Epidermal melanocyte (primary cell): ENCODE data around the gene FOLH1.
"Not testable (repeated sequence)": the region's sequence is repeated elsewhere in the genome, so short reads cannot be mapped to it uniquely, and the experiment has no call there.

Experiments
- DNase-seq: peaks from one replicate; pipeline ENCODE4 v3.0.0; 2011; ENCODE audit warnings: low spot score; ENCODE audit not compliant: insufficient read length

The FOLH1 gene

GRCh38 chr11:49208006-49208721, at the start of gene FOLH1:
TSS of gene FOLH1 (minus strand) at chr11:49208602. CDS start at chr11:49208409, 193 bp downstream.
- no peak for DNase-seq

- not testable (repeated sequence) for DNase-seq
Measured at GRCh38 chr11:49255148-49255547, 46.7 kb upstream of the FOLH1 start.

- DNase-seq, result not testable (repeated sequence)
Measured at GRCh38 chr11:49251212-49251611, 42.8 kb upstream of the FOLH1 start.

GRCh38 chr11:49250398-49251115, 42.2 kb upstream of the FOLH1 start:
- DNase-seq, result not testable (repeated sequence)

DNA sequence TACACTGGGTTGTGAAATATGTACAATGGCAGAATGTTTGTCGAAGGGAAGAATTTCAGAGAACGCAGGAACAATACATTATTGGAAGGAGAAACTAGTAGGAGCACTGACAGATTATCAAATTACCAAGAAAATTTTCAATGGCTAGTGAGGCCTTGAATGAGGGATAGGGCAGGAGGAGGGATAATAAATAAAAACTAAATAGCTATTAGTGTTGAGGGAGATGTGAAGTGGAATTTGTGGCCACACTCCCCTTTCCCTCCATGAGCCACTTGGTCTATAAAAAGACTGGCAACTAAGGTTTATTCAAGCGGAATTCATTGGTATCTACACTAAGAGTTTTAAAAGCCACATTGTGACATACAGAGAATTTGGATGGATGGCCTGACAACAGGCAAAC, 41.0 kb upstream of the FOLH1 start:
- DNase-seq, result not testable (repeated sequence)

GRCh38 chr11:49233685-49234084, 25.3 kb upstream of the FOLH1 start:
- DNase-seq, result not testable (repeated sequence)

- not testable (repeated sequence) for DNase-seq
Measured at GRCh38 chr11:49233019-49233418, 24.6 kb upstream of the FOLH1 start.

DNA sequence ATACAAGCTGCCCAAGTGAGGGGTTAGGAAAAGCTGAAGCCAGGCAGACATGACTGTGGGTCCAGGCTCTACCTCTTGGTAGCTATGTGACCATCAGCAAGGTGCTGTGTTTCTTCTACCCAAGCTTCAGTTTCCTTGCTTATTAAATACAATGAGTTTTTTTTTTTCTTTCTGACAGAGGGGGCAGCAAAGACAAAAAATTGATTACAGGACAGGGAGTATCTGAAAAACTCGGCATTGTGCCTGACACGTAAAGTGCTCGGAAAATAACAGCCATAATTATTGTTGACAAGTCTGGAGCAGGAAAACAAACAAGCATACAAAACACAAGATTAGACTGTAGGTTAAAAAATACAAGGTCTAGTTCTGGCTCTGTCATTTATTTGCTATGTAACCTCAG, 23.3 kb upstream of the FOLH1 start:
- not testable (repeated sequence) for DNase-seq

- not testable (repeated sequence) for DNase-seq
Measured at GRCh38 chr11:49230534-49230933, 22.1 kb upstream of the FOLH1 start.

GRCh38 chr11:49230001-49230400, 21.6 kb upstream of the FOLH1 start:
- DNase-seq, result not testable (repeated sequence)

GRCh38 chr11:49229136-49229535, 20.7 kb upstream of the FOLH1 start:
- DNase-seq, result not testable (repeated sequence)

DNA sequence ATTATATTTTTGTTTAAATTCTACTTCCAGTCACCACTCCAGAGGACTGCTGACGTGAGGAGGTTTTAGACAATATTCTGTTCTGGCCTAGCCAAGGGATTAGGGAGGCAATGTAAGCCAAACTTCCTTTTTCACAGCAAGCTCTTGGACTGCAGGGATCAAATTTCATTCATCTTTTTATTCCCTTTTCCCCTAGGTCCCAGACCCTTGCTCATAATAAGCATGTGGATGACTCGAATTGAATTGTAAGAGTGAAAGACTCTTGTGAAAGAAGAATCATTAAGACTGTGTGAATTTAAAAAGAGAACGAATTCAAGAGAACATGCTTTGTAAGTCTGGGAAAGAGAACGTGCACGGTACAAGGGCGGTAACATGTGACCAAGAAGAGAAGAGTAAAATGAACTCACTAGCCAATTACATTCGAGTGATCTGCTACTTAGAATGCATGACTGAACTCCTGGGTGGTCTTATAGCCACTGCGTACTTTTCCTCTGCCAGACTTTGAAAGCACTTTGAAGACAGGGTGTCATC, 16.9 kb upstream of the FOLH1 start:
- not testable (repeated sequence) for DNase-seq

GRCh38 chr11:49221112-49221511, 12.7 kb upstream of the FOLH1 start:
- no peak for DNase-seq

DNA sequence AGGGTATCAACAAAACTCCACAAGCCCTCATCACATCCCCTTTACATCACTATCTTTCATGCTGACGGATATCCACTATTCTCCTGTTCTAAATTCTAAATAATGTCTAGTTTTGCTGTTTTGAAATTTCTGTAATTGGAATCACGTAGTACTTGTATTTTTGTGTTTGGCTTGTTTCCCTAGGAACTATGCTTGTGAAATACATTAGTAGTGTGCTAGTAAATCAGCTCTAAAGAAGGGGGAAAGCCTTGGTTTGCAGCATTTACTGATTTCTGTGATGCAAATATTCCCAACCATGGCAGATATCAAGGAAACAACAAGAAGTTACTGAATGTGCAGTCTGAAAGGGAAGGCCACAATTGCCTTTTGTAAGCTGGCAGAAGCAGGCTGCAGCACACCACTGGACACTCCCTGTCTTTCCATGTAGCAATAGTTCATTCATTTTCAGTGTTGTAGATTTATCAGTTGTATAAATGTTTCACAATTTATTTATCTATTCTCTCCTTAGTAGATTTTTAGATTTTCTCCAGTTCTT, 4.7 kb upstream of the FOLH1 start:
- DNase-seq, result no peak

DNA sequence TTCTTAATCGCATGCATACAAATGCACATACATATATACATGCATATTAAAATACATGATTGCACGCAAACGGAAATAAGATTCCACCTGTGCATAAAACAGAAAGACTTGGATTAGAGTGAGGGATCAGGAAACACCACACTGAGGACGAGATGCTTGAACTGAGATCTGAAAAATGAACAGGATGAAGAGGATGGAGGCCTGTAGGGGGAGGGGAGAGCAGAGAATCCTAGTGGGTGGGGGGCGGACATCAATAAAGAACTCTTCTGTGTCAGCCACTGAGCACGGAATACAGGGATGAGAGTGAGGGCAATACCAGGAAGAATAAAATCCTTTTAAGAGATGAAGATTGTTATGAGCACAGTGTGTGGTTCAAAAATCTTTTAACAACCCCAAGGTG, 1.4 kb downstream of the FOLH1 start:
- not testable (repeated sequence) for DNase-seq

DNA sequence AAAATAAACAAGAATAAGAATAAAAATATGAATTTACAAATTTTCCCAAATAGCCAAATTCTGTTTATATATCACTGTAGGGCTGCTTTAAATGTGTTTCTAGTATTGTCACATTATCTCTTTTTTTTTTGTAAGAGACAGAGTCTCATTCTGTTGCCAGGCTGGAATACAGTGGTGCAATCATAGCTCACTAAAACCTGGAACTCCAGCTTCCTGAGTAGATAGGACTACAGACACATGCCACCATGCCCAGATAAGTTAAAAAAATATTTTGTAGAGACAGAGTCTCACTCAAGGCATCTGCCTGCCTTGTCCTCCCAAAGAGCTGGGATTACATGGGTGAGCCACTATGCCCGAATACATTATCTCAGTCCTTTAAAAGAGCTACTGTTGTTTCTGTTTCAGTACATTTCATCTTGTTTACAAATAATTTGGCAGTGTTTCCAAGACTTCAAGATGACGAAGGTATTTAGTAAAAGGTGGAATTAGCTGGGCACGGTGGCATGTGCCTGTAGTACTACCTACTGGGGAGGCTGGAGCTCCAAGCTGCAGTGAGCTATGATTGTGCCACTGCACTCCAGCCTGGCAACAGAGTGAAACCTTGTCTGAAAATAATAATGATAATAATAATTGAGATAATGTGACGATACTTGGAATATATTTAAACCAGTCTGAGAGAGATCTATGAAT, 6.0 kb downstream of the FOLH1 start:
- DNase-seq, result no peak

GRCh38 chr11:49196775-49197174, 11.6 kb downstream of the FOLH1 start:
- not testable (repeated sequence) for DNase-seq

DNA sequence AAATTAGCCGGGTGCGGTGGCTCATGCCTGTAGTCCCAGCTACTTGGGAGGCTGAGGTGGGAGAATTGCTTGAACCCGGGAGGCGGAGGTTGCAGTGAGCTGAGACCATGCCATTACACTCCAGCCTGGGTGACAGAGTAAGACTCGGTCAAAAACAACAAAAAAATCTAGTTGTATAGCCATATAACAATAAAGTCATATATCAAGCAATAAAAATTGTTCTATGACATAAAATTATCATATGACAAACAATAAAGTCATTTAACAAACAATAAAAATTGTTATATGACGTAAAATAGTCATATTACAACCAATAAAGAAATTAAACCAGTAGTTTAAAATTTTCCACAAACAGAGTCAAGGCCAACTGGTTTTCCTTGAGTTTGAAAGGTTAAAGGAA, 12.4 kb downstream of the FOLH1 start:
- DNase-seq, result not testable (repeated sequence)

DNA sequence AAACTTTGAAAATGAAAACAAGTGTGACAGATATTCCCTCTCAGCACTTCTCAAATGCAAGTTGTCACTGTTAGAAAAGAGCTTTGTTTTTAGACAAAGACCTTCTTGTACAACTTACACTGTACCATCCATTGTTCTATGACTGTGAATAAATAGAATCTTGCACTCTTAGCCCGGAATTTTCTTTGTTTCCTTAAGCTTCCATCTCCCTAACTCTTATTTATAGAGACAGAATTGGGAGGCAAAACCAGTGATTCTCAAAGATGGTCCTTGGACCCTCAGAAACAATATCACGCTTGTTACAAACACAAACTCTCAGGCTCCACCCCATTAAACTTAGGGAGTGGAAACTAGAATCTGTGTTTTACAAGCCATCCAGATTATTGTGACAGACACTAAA, 18.1 kb downstream of the FOLH1 start:
- not testable (repeated sequence) for DNase-seq

- DNase-seq, result not testable (repeated sequence)
Measured at GRCh38 chr11:49186225-49186624, 22.2 kb downstream of the FOLH1 start.

GRCh38 chr11:49185597-49185996, 22.8 kb downstream of the FOLH1 start:
- not testable (repeated sequence) for DNase-seq
